HCT116 (cell line): ENCODE data around the gene MPPED1. TPM values are rescaled to one million over a fixed set of nuclear protein-coding genes. Genes with fewer than 3 reads are reported as not detected.

Source experiments
- ATAC-seq: fragments of 200-7000 bp; cut with Tn5 transposase; 2 replicates; pipeline ENCODE4 v1.9.1; 2020; ENCODE audit warnings: mild to moderate bottlenecking, moderate library complexity
- BruUV-seq: library from RNA; stranded (reverse); fragments of 400-500 nt; replicated peaks from 2 replicates; lab custom pipeline; 2021; lab: Mats Ljungman, UMichigan
- CTCF ChIA-PET: fragments of 300-600 bp; sonication (Branson Sonifier 250); formaldehyde crosslinking; loops from one replicate; lab custom pipeline; 2021; ENCODE audit warnings: antibody characterized with exemption; lab: Charles Lee
- POLR2A ChIA-PET: fragments of 300-600, 350-600 bp; sonication (Branson Sonifier 250); formaldehyde crosslinking; loops from one replicate; lab custom pipeline; 2021; ENCODE audit warnings: antibody characterized with exemption; lab: Charles Lee
- RAD21 ChIA-PET, 2 experiments: fragments of 300-600 bp; sonication (Branson Sonifier 250); formaldehyde crosslinking; loops; one replicate each; lab custom pipeline; 2023; ENCODE audit warnings: low total read pairs in 2 of 2; ENCODE audit not compliant: uncharacterized antibody in 2 of 2, unreplicated experiment in 2 of 2, low non-redundant PET in 1 of 2; lab: Charles Lee
- DNase-seq: peaks from one replicate; pipeline ENCODE4 v3.0.0-alpha.2; 2010; ENCODE audit warnings: low read depth, low spot score
- H2AFZ ChIP-seq: fragments of 200-600 bp; shearing (Covaris generic), sonication (generic); 2 replicates; pipeline ENCODE4 v1.6.1; 2017; ENCODE audit warnings: low read depth, mixed run types, mixed read lengths, antibody characterized with exemption, low read length; ENCODE audit not compliant: poor library complexity, severe bottlenecking
- H3K27ac ChIP-seq: 2 replicates; pipeline ENCODE4 v1.5.1; 2012; ENCODE audit warnings: low read depth, low read length
- H3K27me3 ChIP-seq: fragments of 200-600 bp; sonication (generic); 2 replicates; pipeline ENCODE4 v1.6.1; 2016; ENCODE audit warnings: mixed run types, low read length, mixed read lengths; ENCODE audit not compliant: insufficient read depth
- H3K36me3 ChIP-seq, 2 experiments: fragments of 200-500 bp in 1 of 2; fragments of 200-600 bp in 1 of 2; sonication (Bioruptor generic) in 1 of 2; sonication (generic) in 1 of 2; 2 replicates each; pipeline versions ENCODE4 v1.5.1 to v1.6.1; 2014 to 2016; ENCODE audit warnings: low read length in 2 of 2, inconsistent platforms in 1 of 2, mixed read lengths in 1 of 2, mixed run types in 1 of 2; ENCODE audit not compliant: insufficient read depth in 2 of 2, control insufficient read depth in 1 of 2
- H3K4me1 ChIP-seq, 2 experiments: fragments of 200-600 bp in 1 of 2; sonication (generic) in 1 of 2; 2 replicates each; pipeline versions ENCODE4 v1.5.1 to v1.6.1; 2012 to 2017; ENCODE audit warnings: low read length in 2 of 2, inconsistent platforms in 1 of 2, mild to moderate bottlenecking in 1 of 2, mixed read lengths in 1 of 2, mixed run types in 1 of 2, moderate library complexity in 1 of 2; ENCODE audit not compliant: insufficient read depth in 2 of 2, control insufficient read depth in 1 of 2
- H3K4me2 ChIP-seq: fragments of 200-600 bp; sonication (generic); 2 replicates; pipeline ENCODE4 v1.6.1; 2017; ENCODE audit warnings: mixed run types, low read length, mixed read lengths
- H3K4me3 ChIP-seq, 2 experiments: fragments of 200-600 bp in 1 of 2; sonication (generic) in 1 of 2; replicated peaks in 1 of 2; 2 replicates each; pipeline ENCODE4 v1.5.1; 2011 to 2016; ENCODE audit warnings: low read length in 2 of 2, control low read depth in 1 of 2, low read depth in 1 of 2, mild to moderate bottlenecking in 1 of 2, mixed read lengths in 1 of 2, mixed run types in 1 of 2
- H3K79me2 ChIP-seq: fragments of 200-600 bp; sonication (generic); 2 replicates; pipeline ENCODE4 v1.6.1; 2017; ENCODE audit warnings: mild to moderate bottlenecking, mixed run types, low read length, moderate library complexity, mixed read lengths; ENCODE audit not compliant: insufficient read depth
- H3K9ac ChIP-seq: fragments of 200-600 bp; sonication (generic); 2 replicates; pipeline ENCODE4 v1.6.1; 2016; ENCODE audit warnings: low read length, mixed read lengths
- H3K9me2 ChIP-seq: fragments of 200-600 bp; sonication (generic), shearing (Covaris generic); 2 replicates; pipeline ENCODE4 v1.6.1; 2017; ENCODE audit warnings: mixed run types, mild to moderate bottlenecking, moderate library complexity; ENCODE audit not compliant: insufficient read depth
- H3K9me3 ChIP-seq, 2 experiments: fragments of 200-500 bp in 1 of 2; fragments of 200-600 bp in 1 of 2; sonication (Bioruptor generic) in 1 of 2; sonication (generic) in 1 of 2; 2 replicates each; pipeline ENCODE4 v1.6.1; 2014 to 2017; ENCODE audit warnings: low read length in 2 of 2, mixed read lengths in 2 of 2, inconsistent platforms in 1 of 2, low read depth in 1 of 2, mild to moderate bottlenecking in 1 of 2, mixed run types in 1 of 2, moderate library complexity in 1 of 2; ENCODE audit not compliant: control insufficient read depth in 1 of 2, insufficient read depth in 1 of 2
- H4K20me1 ChIP-seq: fragments of 200-600 bp; sonication (generic), shearing (Covaris generic); 2 replicates; pipeline ENCODE4 v1.6.1; 2017; ENCODE audit warnings: mixed run types, mild to moderate bottlenecking, moderate library complexity; ENCODE audit not compliant: insufficient read depth
- CBX3 ChIP-seq: IDR thresholded peaks from 2 replicates; pipeline ENCODE4 v1.6.1; 2012; ENCODE audit warnings: low read depth
- CTCF ChIP-seq, 3 experiments: fragments of 200-600 bp in 1 of 3; sonication (generic) in 1 of 3; IDR thresholded peaks in 2 of 3; conservative IDR thresholded peaks in 1 of 3; 2 replicates each; pipeline ENCODE4 v1.5.1; 2012 to 2017; ENCODE audit warnings: low read depth in 2 of 3, low read length in 2 of 3, antibody characterized with exemption in 1 of 3, borderline replicate concordance in 1 of 3, control low read depth in 1 of 3, mild to moderate bottlenecking in 1 of 3, mixed read lengths in 1 of 3, mixed run types in 1 of 3, moderate library complexity in 1 of 3; ENCODE audit not compliant: insufficient read depth in 1 of 3
- EGR1 ChIP-seq: IDR thresholded peaks from 2 replicates; pipeline ENCODE4 v1.6.1; 2012; ENCODE audit warnings: low read depth
- ELF1 ChIP-seq: IDR thresholded peaks from 2 replicates; pipeline ENCODE4 v1.6.1; 2012; ENCODE audit warnings: low read depth, borderline replicate concordance
- EZH2 ChIP-seq: fragments of 200-600 bp; sonication (generic); IDR thresholded peaks from 2 replicates; pipeline ENCODE4 v1.6.1; 2017; ENCODE audit warnings: antibody characterized with exemption, mixed run types
- EZH2phosphoT487 ChIP-seq: fragments of 200-600 bp; IDR thresholded peaks from 2 replicates; pipeline ENCODE4 v1.6.1; 2018; ENCODE audit warnings: antibody characterized with exemption, borderline replicate concordance
- JUND ChIP-seq: IDR thresholded peaks from 2 replicates; pipeline ENCODE4 v1.6.1; 2012
- POLR2A ChIP-seq: IDR thresholded peaks from 2 replicates; pipeline ENCODE4 v1.7.0; 2011; ENCODE audit warnings: borderline replicate concordance; ENCODE audit not compliant: insufficient read depth, insufficient read length; ENCODE audit errors: extremely low read depth
- POLR2AphosphoS5 ChIP-seq: IDR thresholded peaks from 2 replicates; pipeline ENCODE4 v1.6.1; 2011; ENCODE audit warnings: mild to moderate bottlenecking, low read depth, low read length, moderate library complexity
- SIN3A ChIP-seq: IDR thresholded peaks from 2 replicates; pipeline ENCODE4 v1.6.1; 2012; ENCODE audit warnings: low read depth
- SP1 ChIP-seq: IDR thresholded peaks from 2 replicates; pipeline ENCODE4 v1.6.1; 2012; ENCODE audit warnings: low read depth
- SRF ChIP-seq: IDR thresholded peaks from 2 replicates; pipeline ENCODE4 v1.6.1; 2012; ENCODE audit warnings: low read depth
- ZBTB33 ChIP-seq: IDR thresholded peaks from 2 replicates; pipeline ENCODE4 v1.6.1; 2011; ENCODE audit warnings: mild to moderate bottlenecking, low read length, moderate library complexity; ENCODE audit not compliant: insufficient replicate concordance; ENCODE audit errors: extremely low read depth
- ZFX ChIP-seq: fragments of 450-650 bp; IDR thresholded peaks from 2 replicates; pipeline ENCODE4 v1.6.1; 2017
- intact Hi-C: fragments of 100-400 bp; cut with micrococcal nuclease; formaldehyde crosslinking; loops from 2 replicates; pipeline ENCODE4 v1.10.0; 2022
- total RNA-seq: library from RNA; stranded (reverse); gene quantifications from one replicate; pipeline ENCODE4 v1.2.1, GENCODE V29; 2021; ENCODE audit not compliant: unreplicated experiment

MPPED1 gene
- total RNA-seq, 1 experiment from 2014 or later, result not detected

DNA sequence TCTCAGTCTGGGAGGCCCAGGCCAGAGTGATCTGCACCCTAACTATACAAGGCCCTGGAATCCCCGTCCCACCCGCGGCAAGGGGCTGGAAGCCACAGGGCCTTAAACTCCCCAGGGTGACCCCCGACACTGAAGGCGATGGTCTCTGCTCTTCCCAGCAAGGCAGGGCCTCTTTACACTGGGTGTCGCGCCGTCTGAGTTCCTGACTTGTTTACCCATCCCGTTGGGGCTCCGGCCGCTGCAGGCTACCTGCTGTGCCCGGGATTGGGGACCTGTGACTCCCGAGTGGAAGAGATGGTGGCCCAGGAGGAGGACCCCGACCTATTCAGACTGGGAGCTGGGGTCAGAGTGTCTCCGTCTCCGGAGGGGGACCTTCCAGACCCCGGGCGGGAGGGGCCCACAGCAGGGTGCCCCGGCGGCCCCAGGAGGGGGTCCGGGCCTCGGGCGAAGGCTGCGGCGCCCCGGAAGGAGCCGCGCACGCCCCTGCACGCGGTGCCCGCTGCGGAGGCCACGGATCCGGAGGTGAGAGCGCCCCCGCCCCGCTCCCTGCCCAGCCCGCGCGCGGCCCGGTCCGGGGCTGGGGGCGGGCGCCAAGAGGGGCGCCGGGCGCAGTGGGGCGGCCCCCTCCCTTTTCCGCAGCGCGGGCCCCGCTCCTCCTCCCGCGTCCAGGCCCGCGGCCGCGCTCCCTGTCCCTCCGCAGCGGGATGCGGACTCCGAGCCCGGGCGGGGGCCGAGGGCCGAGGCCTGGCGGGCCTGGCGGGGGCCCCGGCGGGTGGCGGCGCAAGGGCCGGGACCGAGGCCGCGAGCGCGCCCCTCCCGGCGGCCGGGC, 560 bp upstream of the MPPED1 start:
- Histone ChIP-seq H3K9ac (no peak overlapping the region), H3K36me3 (no peaks in the 10 kb centered on the region), H4K20me1 (no peaks in the 10 kb centered on the region), H3K9me3 (no peaks in the 10 kb centered on the region), H2AFZ (no peak overlapping the region), H3K4me3 (no peak overlapping the region), H3K4me2 (no peak overlapping the region), H3K27me3 (peaks cover 27% of the 10 kb centered on the region), H3K9me2 (no peaks in the 10 kb centered on the region), H3K79me2 (no peaks in the 10 kb centered on the region), H3K27ac (no peak overlapping the region), H3K4me1 (no peaks in the 10 kb centered on the region)
- no TSS peak for BruUV-seq
- intact Hi-C loops, result no loop called here
- DNase-seq, result no peak
- CTCF ChIA-PET, result no interaction called here
- ATAC-seq, result no peak
- RAD21 ChIA-PET, result no interaction called here
- POLR2A ChIA-PET, result no interaction called here
- no peak for TF ChIP-seq CBX3
- no peak for TF ChIP-seq CTCF (IDR thresholded peaks at IDR 0.05 in 2 of 3, conservative IDR thresholded peaks at IDR 0.05 in 1 of 3; ENCODE audit: borderline replicate concordance in 1 of 3, insufficient read depth in 1 of 3, low read depth in 2 of 3, low read length in 2 of 3)
- TF ChIP-seq ZFX, result no peak
- TF ChIP-seq SP1, result no peak
- no peak for TF ChIP-seq JUND
- TF ChIP-seq EZH2phosphoT487, result no peak
- no peak for TF ChIP-seq SIN3A
- TF ChIP-seq EZH2, result no peak
- no peak for TF ChIP-seq POLR2AphosphoS5
- TF ChIP-seq POLR2A, result no peak
- TF ChIP-seq EGR1, result no peak
- no peak for TF ChIP-seq SRF
- no peak for TF ChIP-seq ELF1
- no peak for TF ChIP-seq ZBTB33
